Stimulated activated CD8-positive, alpha-beta memory T cell treated with anti-CD3 and anti-CD28 coated beads, Interleukin-15, amount 100 ng/mL, for 48 hours (primary cell): Measurements from ENCODE around the gene MAZ.
"Not testable (repeated sequence)": the region's sequence is repeated elsewhere in the genome, so short reads cannot be mapped to it uniquely, and the experiment has no call there.

Source experiments
- DNase-seq, 2 donors: peaks; one replicate each; pipeline ENCODE4 v3.0.0-alpha.2; 2020; ENCODE audit warnings: low read depth in 2 of 2

MAZ gene

DNA sequence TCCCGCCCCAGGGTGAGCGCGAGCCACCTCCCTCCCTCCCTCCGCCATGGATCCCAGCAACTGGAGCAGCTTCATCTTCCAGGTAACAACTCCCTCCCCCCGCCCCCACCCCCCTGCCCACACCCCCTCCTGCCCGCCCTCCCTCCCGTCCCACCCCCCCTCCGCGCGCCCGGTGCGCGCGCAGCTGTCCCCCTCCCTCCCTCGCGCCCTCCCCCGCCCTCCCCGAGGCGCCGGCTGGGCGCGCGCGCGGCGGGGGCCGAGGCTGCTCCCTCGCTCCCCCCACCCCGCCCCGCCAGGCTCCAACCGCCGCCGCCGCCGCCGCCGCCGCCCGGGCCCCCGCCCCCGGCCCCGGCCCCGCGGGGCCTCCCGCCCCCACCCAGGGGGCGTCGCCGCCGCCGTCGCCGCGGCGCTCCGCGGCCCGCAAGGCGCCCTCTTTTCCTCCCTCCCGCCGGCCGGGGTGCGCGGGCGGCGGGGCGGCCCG lies at the start of gene MAZ:
MAZ (plus strand) TSS at position 431 of the 481 bp plus-strand sequence. CDS start 173 bp downstream, outside the sequence.
- no peak for DNase-seq

- no peak for DNase-seq
Observed at GRCh38 chr16:29756654-29757053, 49.7 kb upstream of the MAZ start.

GRCh38 chr16:29757086-29757485 lies 49.2 kb upstream of the MAZ start:
- DNase-seq, result not testable (repeated sequence)

DNA sequence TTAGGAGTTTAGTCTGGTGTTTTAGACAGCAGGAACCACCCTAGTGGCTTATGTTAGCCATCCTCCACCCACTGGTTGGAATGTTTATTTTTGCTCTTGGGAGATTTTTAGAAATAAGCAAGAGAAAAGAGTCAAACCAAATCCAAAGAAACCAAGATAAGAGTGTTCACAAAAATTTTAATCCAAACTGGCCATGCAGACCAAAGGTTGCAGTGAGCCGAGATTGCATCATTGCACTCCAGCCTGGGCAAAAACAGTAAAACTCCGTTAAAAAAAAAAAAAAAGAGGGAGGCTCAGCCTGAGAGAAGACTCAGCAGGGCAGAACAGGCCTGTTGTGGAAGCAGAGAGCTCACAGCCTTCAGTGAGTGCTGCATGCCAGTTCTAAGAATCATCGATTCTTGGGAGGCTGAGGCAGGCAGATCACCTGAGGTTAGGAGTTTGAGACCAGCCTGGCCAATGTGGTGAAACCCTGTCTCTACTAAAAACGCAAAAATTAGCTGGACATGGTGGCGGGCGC lies 48.3 kb upstream of the MAZ start:
- no peak for DNase-seq

DNA sequence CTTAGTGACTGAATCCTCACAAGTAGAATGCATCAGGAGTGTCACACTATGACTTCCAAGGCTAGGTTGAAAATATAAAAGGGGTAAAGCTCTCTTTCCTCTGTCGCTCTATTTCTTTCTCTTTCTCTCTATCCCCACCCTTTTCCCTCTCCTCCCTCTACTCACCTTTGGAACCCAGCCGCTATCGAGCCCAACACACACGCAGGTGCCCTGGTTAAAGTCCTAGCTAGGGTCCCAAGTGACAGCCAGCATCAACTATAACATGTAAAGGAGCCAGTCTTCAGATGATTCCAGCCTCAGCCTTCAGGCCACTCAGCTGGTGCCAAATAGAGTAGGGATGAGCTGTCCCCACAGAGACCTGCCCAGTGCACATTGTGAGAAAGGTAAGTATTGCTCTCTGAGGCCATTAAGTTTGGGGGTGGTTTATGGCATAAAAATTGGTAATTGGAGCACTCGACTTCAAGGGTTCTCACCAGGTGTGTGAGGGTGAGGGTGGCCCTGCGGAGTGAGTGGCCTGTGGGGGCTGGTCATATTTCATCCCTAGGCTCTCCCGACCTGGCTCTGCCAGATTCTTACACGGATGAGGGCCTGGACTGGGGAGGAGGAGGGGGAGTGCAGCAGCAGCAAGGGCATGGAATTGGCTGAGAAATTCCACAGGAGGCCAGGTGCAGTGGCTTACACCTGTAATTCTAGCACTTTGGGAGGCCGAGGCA lies 45.6 kb upstream of the MAZ start:
- no peak for DNase-seq

DNA sequence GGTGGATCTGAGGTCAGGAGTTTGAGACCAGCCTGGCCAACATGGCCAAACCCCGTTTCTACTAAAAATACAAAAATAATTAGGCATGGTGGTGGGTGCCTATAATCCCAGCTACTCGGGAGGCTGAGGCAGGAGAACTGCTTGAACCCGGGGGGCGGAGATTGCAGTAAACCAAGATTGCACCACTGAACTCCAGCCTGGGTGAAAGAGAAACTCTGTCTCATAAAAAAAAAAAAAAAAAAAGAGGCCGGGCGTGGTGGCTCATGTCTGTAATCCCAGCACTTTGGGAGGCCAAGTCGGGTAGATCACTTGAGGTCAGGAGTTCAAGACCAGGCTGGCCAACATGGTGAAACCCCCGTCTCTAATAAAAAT lies 45.1 kb upstream of the MAZ start:
- not testable (repeated sequence) for DNase-seq

DNA sequence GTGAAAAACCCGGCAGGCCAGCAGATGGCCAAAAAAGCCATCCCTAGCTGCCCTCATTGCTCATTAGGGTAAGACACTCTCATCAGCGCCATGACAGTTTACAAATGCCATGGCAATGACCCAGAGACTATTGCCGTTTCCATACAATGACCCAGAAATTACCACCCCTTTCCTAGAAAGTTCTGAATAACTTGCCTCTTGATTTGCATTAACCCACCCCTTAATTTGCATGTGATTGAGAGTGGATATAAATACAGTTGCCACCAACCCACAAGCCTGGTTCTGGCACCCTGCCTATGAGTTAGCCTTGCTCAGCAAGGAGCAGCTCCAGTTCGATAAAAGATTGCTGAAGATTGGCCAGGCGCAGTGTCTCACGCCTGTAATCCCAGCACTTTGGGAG lies 44.4 kb upstream of the MAZ start:
- DNase-seq, result no peak

DNA sequence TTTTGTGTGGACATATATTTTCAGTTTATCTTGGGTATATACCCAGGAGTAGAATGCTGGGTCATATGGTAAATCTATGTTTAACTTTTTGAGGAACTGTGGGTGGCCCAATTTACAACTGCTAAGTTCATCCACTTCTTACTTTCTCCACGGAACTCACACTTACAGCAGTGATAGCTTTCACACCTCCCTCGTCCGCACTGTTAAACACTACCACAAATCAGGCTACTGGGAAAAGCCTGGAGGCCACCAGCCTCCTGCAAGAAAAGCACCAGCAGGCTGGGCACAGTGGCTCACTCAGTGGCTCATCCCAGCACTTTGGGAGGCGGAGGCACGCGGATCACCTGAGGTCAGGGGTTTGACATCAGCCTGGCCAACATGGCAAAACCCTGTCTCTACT lies 43.0 kb upstream of the MAZ start:
- DNase-seq, result no peak

DNA sequence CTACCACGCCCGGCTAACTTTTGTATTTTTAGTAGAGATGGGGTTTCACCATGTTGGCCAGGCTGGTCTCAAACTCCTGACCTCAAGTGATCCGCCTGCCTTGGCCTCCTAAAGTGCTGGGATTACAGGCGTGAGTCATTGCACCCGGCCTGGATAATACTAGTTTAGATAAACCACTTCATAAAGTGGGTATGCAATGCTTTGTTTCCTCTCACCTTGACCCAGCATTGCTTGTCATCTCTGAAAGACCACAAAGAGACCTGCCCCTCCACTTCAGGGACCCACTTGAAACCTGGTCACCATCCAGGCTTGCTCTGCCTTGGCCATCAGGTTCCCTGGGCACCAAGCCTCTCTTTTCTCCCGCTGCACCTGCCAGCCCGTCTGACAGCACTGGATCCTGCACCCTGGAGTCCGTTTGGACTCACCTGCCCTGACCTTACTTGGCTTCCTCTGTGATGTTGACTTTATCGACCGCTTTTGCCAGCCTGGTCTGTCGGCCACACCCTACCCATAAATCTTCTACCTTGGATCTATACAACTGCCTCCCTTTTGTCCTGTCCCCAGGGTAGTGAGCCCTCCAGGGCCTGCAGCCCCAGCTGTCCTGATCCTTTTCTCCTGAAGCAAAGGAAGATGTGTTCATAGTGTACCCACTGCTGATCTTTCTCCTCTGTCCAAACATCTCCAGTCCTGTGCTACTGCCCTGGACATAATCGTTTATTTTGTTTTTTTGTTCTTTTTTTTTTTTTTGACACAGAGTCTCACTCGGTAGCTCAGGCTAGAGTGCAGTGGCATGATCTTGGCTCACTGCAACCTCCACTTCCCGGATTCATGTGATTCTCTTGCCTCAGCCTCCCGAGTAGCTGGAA lies 40.9 kb upstream of the MAZ start:
- DNase-seq, result no peak

GRCh38 chr16:29766571-29766970 lies 39.8 kb upstream of the MAZ start:
- DNase-seq, result no peak

DNA sequence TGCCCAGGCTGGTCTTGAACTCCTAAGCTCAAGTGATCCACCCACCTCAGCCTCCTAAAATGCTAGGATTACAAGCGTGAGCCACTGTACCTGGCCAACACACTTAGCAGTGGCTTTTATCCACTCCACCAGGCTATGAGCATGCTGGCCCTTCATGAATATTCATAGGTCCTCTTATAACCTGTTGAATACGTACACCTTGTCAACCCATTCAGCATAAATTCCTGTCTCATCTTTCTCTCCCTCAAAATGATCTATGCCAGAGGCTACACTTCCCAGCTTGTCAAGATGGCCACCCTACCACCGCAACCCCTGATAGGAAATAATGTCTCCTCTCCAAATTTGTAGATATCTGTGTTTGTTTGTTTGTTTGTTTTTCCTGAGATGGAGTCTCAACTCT lies 39.3 kb upstream of the MAZ start:
- no peak for DNase-seq

DNA sequence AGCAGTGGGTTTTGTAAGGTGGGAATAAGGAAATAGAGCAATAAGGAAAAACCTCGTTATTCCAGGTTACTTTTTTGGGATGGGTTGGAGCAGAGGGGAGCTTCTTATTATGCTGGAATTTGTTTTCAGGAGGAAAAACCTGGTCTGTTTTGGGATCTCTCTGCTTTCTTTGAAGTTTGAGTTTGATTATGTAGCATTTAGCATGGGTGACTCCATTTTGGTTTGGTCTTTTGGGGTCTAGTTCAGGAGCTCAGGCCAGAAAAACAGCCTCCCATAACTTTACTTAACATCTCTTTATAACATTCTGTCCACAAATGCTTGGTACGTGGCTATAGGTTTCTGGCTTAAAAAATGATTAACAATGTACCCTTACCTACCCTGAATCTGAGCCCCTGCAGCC lies 36.8 kb upstream of the MAZ start:
- DNase-seq, result no peak

- no peak for DNase-seq
Observed at GRCh38 chr16:29770250-29770929, 35.9 kb upstream of the MAZ start.

DNA sequence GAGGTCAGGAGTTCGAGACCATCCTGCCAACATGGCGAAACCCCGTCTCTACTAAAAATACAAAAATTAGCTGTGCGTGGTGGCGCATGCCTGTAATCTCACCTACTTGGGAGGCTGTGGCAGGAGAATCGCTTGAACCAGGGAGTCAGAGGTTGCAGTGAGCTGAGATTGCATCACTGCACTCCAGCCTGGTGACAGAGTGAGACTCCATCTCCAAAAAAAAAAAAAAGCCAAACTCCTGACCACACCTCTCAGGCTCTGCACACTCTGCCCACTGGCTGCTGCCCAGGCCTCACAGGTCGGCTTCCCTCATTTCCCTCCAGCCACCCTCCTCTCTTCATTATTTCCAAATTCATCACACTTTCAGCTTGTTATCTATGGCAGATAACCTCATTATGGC lies 34.0 kb upstream of the MAZ start:
- DNase-seq, result not testable (repeated sequence)

DNA sequence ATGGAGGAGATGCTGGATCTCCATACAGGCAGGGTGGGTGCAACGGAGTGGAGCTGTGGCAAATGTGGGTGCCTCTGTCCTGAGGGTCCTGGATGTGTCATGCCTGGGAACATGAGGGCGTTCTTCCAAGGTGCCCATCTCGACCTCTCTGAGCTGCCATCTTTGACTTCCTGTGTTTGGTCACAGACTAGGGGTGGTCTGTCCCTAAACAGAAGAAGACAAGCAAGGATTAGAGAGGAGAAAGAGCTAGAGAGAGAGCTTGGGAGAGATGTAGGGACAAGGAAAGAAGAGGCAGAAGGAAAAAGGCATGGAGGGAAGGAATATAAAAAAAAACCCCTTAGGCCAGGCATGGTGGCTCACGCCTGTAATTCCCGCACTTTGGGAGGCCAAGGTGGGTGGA lies 31.6 kb upstream of the MAZ start:
- no peak for DNase-seq

DNA sequence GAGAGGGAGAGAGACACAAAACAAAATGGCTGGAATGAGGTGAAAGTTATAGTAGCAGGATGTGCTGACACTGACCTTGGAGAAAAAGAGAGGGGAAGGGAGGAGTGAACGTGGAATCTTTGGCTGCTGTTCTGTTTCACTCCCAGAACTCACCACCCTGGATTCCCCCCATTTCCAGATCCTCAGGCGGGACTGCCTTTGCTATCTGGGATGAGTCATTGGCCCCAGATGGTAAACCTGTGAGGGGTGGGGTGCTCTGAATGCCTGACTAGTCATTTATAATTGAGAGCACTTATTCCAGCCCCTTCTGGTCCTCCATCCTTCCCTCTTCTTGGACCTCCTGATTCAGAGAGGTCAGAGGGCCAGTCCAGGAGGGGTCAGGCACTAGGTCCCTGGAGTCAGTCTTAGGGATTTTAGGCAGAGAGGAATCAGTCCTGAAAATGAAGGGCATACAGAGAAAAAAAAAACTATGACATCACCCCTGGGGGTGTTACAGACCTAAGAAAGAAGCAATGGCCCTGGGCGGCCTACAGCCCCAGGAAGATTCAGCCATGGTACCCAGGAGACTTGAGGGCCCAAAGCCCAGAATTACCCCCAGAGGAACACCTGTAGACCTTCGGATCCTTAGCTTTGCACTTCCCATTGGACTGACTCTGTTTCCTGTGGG lies 30.5 kb upstream of the MAZ start:
- no peak for DNase-seq

- DNase-seq, result no peak
Observed at GRCh38 chr16:29777576-29778350, 28.6 kb upstream of the MAZ start, which contains the start of gene ZG16. Gene ZG16 (plus strand): TSS chr16:29778256. CDS start chr16:29779267, 1,011 bp downstream.

- DNase-seq, result no peak
Observed at GRCh38 chr16:29779474-29779873, 26.9 kb upstream of the MAZ start.

DNA sequence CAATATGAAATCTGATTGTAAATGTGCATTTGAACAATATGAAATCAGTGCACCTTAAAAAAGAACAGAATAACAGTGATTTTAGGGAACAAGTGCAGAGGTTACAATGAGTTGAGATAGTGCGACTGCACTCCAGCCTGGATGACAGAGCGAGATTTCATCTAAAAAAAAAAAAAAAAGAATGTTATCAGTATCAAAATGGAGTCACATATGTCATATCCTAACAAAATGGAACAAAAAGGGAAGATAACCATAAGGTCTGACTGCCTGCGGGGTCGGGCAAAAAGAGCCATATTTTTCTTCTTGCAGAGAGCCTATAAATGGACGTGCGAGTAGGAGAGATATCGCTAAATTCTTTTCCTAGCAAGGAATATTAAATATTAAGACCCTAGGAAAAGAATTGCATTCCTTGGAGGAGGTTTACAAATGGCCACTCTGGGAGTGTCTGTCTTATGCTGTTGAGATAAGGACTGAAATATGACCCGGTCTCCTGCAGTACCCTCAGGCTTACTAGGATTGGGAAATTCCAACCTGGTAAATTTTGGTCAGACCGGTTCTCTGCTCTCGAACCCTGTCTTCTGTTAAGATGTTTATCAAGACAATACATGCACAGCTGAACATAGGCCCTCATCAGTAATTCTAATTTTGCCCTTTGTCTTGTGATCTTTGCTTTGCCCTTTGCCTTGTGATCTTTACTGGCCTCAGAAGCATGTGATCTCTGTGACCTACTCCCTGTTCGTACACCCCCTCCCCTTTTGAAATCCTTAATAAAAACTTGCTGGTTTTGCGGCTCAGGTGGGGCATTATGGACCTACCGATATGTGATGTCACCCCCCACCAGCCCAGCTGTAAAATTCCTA lies 23.0 kb upstream of the MAZ start:
- not testable (repeated sequence) for DNase-seq

DNA sequence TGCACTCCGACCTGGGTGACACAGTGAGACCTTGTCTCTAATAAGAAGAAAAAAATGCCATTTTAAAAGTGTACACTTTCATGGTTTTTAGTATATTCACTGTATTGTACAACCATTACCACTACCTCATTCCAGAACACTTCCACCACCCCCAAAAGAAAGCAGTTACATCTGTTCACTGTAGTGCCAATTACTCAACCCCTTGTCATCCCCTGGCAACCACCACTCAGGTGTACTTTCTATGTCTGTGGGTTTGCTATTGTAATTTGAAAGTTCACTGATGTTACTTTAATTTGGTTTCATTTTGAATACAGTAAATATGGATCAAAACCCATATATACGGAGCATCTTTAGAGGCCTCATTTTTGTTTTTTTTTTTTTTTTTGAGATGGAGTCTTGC lies 22.2 kb upstream of the MAZ start:
- peak in 1 of 2 donors; percentile 26 for DNase-seq
